Fibroblast of lung (primary cell): ENCODE data around the gene OGFR.

ENCODE experiments used
- EZH2 ChIP-seq: IDR thresholded peaks from 2 replicates; pipeline ENCODE4 v1.5.1; 2012; ENCODE audit warnings: low read length, control low read depth, mild to moderate bottlenecking; ENCODE audit errors: missing control alignments
- TF ChIP-seq, protein P1 (sequence below), 2 donors: IDR thresholded peaks in 1 of 2; conservative IDR thresholded peaks in 1 of 2; 1 replicate in 1 of 2; 2 replicates in 1 of 2; pipeline ENCODE4 v1.5.1; 2011 to 2012; ENCODE audit warnings: low read length in 2 of 2, control low read depth in 1 of 2, inconsistent platforms in 1 of 2, low read depth in 1 of 2, mild to moderate bottlenecking in 1 of 2

DNA sequence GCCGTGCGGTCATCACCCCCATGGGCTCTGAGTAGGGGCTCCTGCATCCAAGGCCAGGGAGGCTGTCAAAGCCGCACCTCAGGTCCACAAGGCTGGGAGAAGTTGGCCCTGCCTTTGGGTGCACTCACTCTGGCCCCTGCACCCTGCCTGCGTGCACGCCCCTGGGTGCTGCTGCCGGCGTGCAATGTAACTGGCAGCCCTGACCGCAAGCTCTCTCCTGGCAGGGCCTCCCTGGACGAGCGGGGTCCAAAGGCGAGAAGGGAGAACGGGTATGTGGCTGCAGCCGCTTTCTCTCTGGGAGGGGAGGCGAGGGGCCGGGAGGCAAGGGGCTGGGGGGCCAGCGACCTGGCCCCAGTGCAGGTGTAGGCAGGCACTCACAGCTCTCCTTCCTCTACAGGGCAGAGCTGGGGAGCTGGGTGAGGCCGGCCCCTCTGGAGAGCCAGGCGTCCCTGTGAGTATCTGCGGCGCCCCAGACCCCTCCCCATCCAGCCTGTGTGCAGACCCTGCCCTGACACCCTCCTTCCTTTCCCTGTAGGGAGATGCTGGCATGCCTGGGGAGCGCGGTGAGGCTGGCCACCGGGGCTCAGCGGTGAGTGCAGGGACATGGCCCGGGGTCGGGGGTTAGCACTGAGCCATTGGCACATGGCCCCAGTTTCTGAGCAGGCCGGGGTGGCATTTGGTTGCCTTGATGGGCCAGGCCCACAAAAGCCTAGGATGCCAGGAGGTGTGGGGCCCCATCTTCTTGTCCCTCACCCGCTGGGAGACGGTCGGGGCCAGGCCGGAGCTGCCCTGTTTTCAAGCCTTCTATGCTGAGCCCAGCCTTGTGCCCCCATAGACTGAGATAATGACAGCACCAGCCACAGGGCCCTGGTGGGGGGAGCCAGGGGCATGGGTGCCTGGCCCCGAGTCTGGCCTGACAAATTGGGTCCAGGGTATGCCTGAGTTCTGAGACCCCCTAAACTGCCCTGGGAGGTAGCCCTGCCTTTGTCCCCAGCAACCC lies 24.9 kb downstream of the OGFR start:
- TF ChIP-seq, protein P1, sequence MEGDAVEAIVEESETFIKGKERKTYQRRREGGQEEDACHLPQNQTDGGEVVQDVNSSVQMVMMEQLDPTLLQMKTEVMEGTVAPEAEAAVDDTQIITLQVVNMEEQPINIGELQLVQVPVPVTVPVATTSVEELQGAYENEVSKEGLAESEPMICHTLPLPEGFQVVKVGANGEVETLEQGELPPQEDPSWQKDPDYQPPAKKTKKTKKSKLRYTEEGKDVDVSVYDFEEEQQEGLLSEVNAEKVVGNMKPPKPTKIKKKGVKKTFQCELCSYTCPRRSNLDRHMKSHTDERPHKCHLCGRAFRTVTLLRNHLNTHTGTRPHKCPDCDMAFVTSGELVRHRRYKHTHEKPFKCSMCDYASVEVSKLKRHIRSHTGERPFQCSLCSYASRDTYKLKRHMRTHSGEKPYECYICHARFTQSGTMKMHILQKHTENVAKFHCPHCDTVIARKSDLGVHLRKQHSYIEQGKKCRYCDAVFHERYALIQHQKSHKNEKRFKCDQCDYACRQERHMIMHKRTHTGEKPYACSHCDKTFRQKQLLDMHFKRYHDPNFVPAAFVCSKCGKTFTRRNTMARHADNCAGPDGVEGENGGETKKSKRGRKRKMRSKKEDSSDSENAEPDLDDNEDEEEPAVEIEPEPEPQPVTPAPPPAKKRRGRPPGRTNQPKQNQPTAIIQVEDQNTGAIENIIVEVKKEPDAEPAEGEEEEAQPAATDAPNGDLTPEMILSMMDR (conservative IDR thresholded peaks at IDR 0.05 in 1 of 2, IDR thresholded peaks at IDR 0.05 in 1 of 2; ENCODE audit: low read depth in 1 of 2, low read length in 2 of 2), result no peak
- TF ChIP-seq EZH2, result no peak
